ENCODE results near the gene CNNM3. TPM values are rescaled to one million over a fixed set of nuclear protein-coding genes. Genes with fewer than 3 reads are reported as not detected.

The CNNM3 gene
- total RNA-seq, 1 experiment from 2014 or later = 5.1 TPM

GRCh38 chr2:96863575-96864342 lies 47.7 kb downstream of the CNNM3 start:
- DNase-seq (ENCODE audit: low read depth) = no peak

- DNase-seq (ENCODE audit: low read depth) = no peak
Measured at GRCh38 chr2:96864343-96865091, 48.4 kb downstream of the CNNM3 start.

- no peak for DNase-seq (ENCODE audit: low read depth)
Measured at GRCh38 chr2:96865654-96866053, 49.6 kb downstream of the CNNM3 start.

- DNase-seq (ENCODE audit: low read depth) = no peak
Measured at GRCh38 chr2:96866149-96866548, 50.1 kb downstream of the CNNM3 start.

GRCh38 chr2:96866586-96866985 lies 50.5 kb downstream of the CNNM3 start:
- no peak for DNase-seq (ENCODE audit: low read depth)

- DNase-seq (ENCODE audit: low read depth) = no peak
Measured at GRCh38 chr2:96866986-96867755, 51.1 kb downstream of the CNNM3 start.

- no peak for DNase-seq (ENCODE audit: low read depth)
Measured at GRCh38 chr2:96867756-96868554, 51.9 kb downstream of the CNNM3 start.

GRCh38 chr2:96868555-96869280 lies 52.6 kb downstream of the CNNM3 start:
- DNase-seq (ENCODE audit: low read depth) = peak; percentile 95

GRCh38 chr2:96869281-96869821 lies 53.3 kb downstream of the CNNM3 start:
- peak; percentile 70 for DNase-seq (ENCODE audit: low read depth)

GRCh38 chr2:96869822-96870625 lies 54.0 kb downstream of the CNNM3 start, which contains the start of gene SEMA4C:
Gene SEMA4C (minus strand): TSS chr2:96870080. CDS start chr2:96867886, 2,194 bp downstream.
- DNase-seq (ENCODE audit: low read depth) = peak; percentile 47

GRCh38 chr2:96870626-96871255 lies 54.7 kb downstream of the CNNM3 start:
- DNase-seq (ENCODE audit: low read depth) = peak; percentile 41

GRCh38 chr2:96872591-96873349 lies 56.7 kb downstream of the CNNM3 start:
- peak; percentile 78 for DNase-seq (ENCODE audit: low read depth)

- DNase-seq (ENCODE audit: low read depth) = no peak
Measured at GRCh38 chr2:96873651-96874096, 57.6 kb downstream of the CNNM3 start.

GRCh38 chr2:96874198-96874831 lies 58.2 kb downstream of the CNNM3 start:
- DNase-seq (ENCODE audit: low read depth) = no peak

- DNase-seq (ENCODE audit: low read depth) = no peak
Measured at GRCh38 chr2:96875498-96876268, 59.6 kb downstream of the CNNM3 start.

- peak; percentile 90 for DNase-seq (ENCODE audit: low read depth)
Measured at GRCh38 chr2:96876269-96877041, 60.4 kb downstream of the CNNM3 start.
